Keratinocyte (primary cell): Measurements from ENCODE around the gene SLC38A1. TPM values are rescaled to one million over a fixed set of nuclear protein-coding genes. Genes with fewer than 3 reads are reported as not detected.

Experiments used
- DNase-seq: peaks from one replicate; pipeline ENCODE4 v3.0.0-alpha.2; 2011; ENCODE audit warnings: low read depth, missing footprints, low spot score
- FAIRE-seq: peaks from 2 replicates; lab custom pipeline; 2011; peaks lifted over from hg19 to GRCh38; lab: Jason Lieb, UNC
- H2AFZ ChIP-seq: 2 replicates; pipeline ENCODE4 v1.6.0; 2012; ENCODE audit warnings: low read length, control low read depth, inconsistent platforms; ENCODE audit not compliant: control insufficient read depth
- H3K27ac ChIP-seq: 2 replicates; pipeline ENCODE4 v1.5.1; 2011; ENCODE audit warnings: low read length; ENCODE audit not compliant: control insufficient read depth, insufficient read depth
- H3K27me3 ChIP-seq: 3 replicates; pipeline ENCODE4 v1.6.0; 2011; ENCODE audit warnings: low read length; ENCODE audit not compliant: control insufficient read depth, insufficient read depth; ENCODE audit errors: extremely low read depth
- H3K36me3 ChIP-seq, 2 experiments: 2 replicates in 1 of 2; 3 replicates in 1 of 2; pipeline ENCODE4 v1.5.1; 2011; ENCODE audit warnings: low read length in 2 of 2, mild to moderate bottlenecking in 1 of 2; ENCODE audit not compliant: control insufficient read depth in 2 of 2, insufficient read depth in 2 of 2; ENCODE audit errors: extremely low read depth in 1 of 2
- H3K4me1 ChIP-seq: 3 replicates; pipeline ENCODE4 v1.5.1; 2011; ENCODE audit warnings: low read length; ENCODE audit not compliant: control insufficient read depth, insufficient read depth; ENCODE audit errors: extremely low read depth
- H3K4me2 ChIP-seq: 3 replicates; pipeline ENCODE4 v1.6.0; 2011; ENCODE audit warnings: low read depth, low read length; ENCODE audit not compliant: control insufficient read depth, insufficient read depth; ENCODE audit errors: extremely low read depth
- H3K4me3 ChIP-seq, 3 experiments: fragments of 200-600 bp in 1 of 3; sonication (generic) in 1 of 3; 2 replicates in 2 of 3; 3 replicates in 1 of 3; pipeline ENCODE4 v1.5.1; 2011 to 2016; ENCODE audit warnings: low read length in 3 of 3, mild to moderate bottlenecking in 3 of 3, control low read depth in 2 of 3, inconsistent platforms in 1 of 3, low read depth in 1 of 3, mixed read lengths in 1 of 3, mixed run types in 1 of 3, moderate library complexity in 1 of 3; ENCODE audit not compliant: control insufficient read depth in 2 of 3, insufficient read depth in 2 of 3; ENCODE audit errors: extremely low read depth in 1 of 3
- H3K79me2 ChIP-seq: 2 replicates; pipeline ENCODE4 v1.6.0; 2012; ENCODE audit warnings: low read length; ENCODE audit not compliant: control insufficient read depth, insufficient read depth
- H3K9ac ChIP-seq: 3 replicates; pipeline ENCODE4 v1.6.0; 2011; ENCODE audit warnings: low read length; ENCODE audit not compliant: control insufficient read depth, insufficient read depth; ENCODE audit errors: extremely low read depth
- H3K9me1 ChIP-seq: 3 replicates; pipeline ENCODE4 v1.6.0; 2011; ENCODE audit warnings: low read length; ENCODE audit not compliant: control insufficient read depth, insufficient read depth; ENCODE audit errors: extremely low read depth
- H3K9me3 ChIP-seq: 2 replicates; pipeline ENCODE4 v1.5.1; 2012; ENCODE audit warnings: low read depth, low read length; ENCODE audit not compliant: control insufficient read depth
- H4K20me1 ChIP-seq: 3 replicates; pipeline ENCODE4 v1.6.0; 2011; ENCODE audit warnings: low read length; ENCODE audit not compliant: control insufficient read depth, insufficient read depth; ENCODE audit errors: extremely low read depth
- CTCF ChIP-seq, 3 experiments: IDR thresholded peaks in 1 of 3; conservative IDR thresholded peaks in 1 of 3; optimal IDR thresholded peaks in 1 of 3; 2 replicates in 2 of 3; 3 replicates in 1 of 3; pipeline versions ENCODE3 to v1.5.1; 2011; ENCODE audit warnings: low read length in 3 of 3, mild to moderate bottlenecking in 3 of 3, moderate library complexity in 2 of 3, control low read depth in 1 of 3, inconsistent platforms in 1 of 3; ENCODE audit not compliant: insufficient read depth in 2 of 3; ENCODE audit errors: extremely low read depth in 1 of 3
- EZH2 ChIP-seq: IDR thresholded peaks from one replicate; pipeline ENCODE4 v1.6.1; 2012; ENCODE audit warnings: inconsistent platforms, mild to moderate bottlenecking, low read length, moderate library complexity
- dilution Hi-C: fragments of 300-500 bp; cut with MboI; formaldehyde crosslinking; loops from one replicate; pipeline ENCODE4 v1.7.0; 2020; ENCODE audit warnings: low sequenced_read_pairs; ENCODE audit not compliant: extremely low pct_ligation_motif_present
- polyA plus RNA-seq, 5 experiments: library from polyadenylated mRNA; depleted of rRNA in 3 of 5; stranded (reverse) in 3 of 5; stranded (forward) in 1 of 5; unstranded in 1 of 5; fragments of >200 nt; gene quantifications; 1 replicate in 1 of 5; 2 replicates in 3 of 5; 3 replicates in 1 of 5; pipeline versions ENCODE4 v1.2.1 to v1.2.3, GENCODE V29; 2011 to 2012; ENCODE audit warnings: missing spikeins in 2 of 5, low read depth in 1 of 5, low replicate concordance in 1 of 5

The SLC38A1 gene
- polyA plus RNA-seq, 1 donor (not counting 4 experiments of a cell fraction or from before 2014, with no cell fraction given) = 134 TPM

GRCh38 chr12:46152456-46152855 is 116.4 kb downstream of the SLC38A1 start:
- Histone ChIP-seq H3K79me2 (no peaks in the 10 kb centered on the region), H2AFZ (no peak overlapping the region), H4K20me1 (no peaks in the 10 kb centered on the region), H3K4me3 (no peak overlapping the region), H3K9ac (no peak overlapping the region), H3K36me3 (no peaks in the 10 kb centered on the region), H3K4me1 (peaks cover 10% of the 10 kb centered on the region), H3K4me2 (no peak overlapping the region), H3K27me3 (no peaks in the 10 kb centered on the region), H3K27ac (no peak overlapping the region), H3K9me1 (no peaks in the 10 kb centered on the region), H3K9me3 (no peaks in the 10 kb centered on the region)
- no peak for TF ChIP-seq EZH2
- TF ChIP-seq CTCF (optimal IDR thresholded peaks at IDR 0.05 in 1 of 3, IDR thresholded peaks at IDR 0.05 in 1 of 3, conservative IDR thresholded peaks at IDR 0.05 in 1 of 3; ENCODE audit: extremely low read depth in 1 of 3, insufficient read depth in 2 of 3, low read length in 3 of 3) = no peak
- DNase-seq (no peak), FAIRE-seq (no peak)
- dilution Hi-C loops = no loop called here

GRCh38 chr12:46150735-46151134 is 118.1 kb downstream of the SLC38A1 start:
- TF ChIP-seq CTCF (optimal IDR thresholded peaks at IDR 0.05 in 1 of 3, IDR thresholded peaks at IDR 0.05 in 1 of 3, conservative IDR thresholded peaks at IDR 0.05 in 1 of 3; ENCODE audit: extremely low read depth in 1 of 3, insufficient read depth in 2 of 3, low read length in 3 of 3) (no peak), EZH2 (no peak)
- no peak overlapping the region for H3K27ac ChIP-seq
- H3K36me3 ChIP-seq = no peaks in the 10 kb centered on the region
- H3K9ac ChIP-seq = no peak overlapping the region
- H3K79me2 ChIP-seq = no peaks in the 10 kb centered on the region
- H3K4me1 ChIP-seq = peaks cover 10% of the 10 kb centered on the region
- H4K20me1 ChIP-seq = no peaks in the 10 kb centered on the region
- H3K9me3 ChIP-seq = no peaks in the 10 kb centered on the region
- no peak overlapping the region for H3K4me2 ChIP-seq
- H3K9me1 ChIP-seq = no peaks in the 10 kb centered on the region
- DNase-seq (no peak), FAIRE-seq (no peak)
- H3K27me3 ChIP-seq = no peaks in the 10 kb centered on the region
- no peak overlapping the region for H3K4me3 ChIP-seq
- no peak overlapping the region for H2AFZ ChIP-seq
- dilution Hi-C loops = no loop called here
